NK-92 (cell line): ENCODE measurements around the gene PROP1.
"Not testable (repeated sequence)": the region's sequence is repeated elsewhere in the genome, so short reads cannot be mapped to it uniquely, and the experiment has no call there.

Experiments
- DNase-seq: peaks from one replicate; lab custom pipeline; 2025; ENCODE audit not compliant: unreplicated experiment; lab: John Stamatoyannopoulos, UW

Gene PROP1

GRCh38 chr5:177982956-177983355 is 13.1 kb downstream of the PROP1 start:
- DNase-seq, result no peak

- DNase-seq, result no peak
These were observed 13.8 kb downstream of the PROP1 start for GRCh38 chr5:177982072-177982727.

- DNase-seq, result no peak
These were observed 14.6 kb downstream of the PROP1 start for GRCh38 chr5:177981296-177982071.

- no peak for DNase-seq
These were observed 15.3 kb downstream of the PROP1 start for GRCh38 chr5:177980743-177981151.

GRCh38 chr5:177977600-177977999 is 18.4 kb downstream of the PROP1 start:
- not testable (repeated sequence) for DNase-seq

GRCh38 chr5:177973066-177973635 is 22.9 kb downstream of the PROP1 start:
- no peak for DNase-seq

- DNase-seq, result no peak
These were observed 23.4 kb downstream of the PROP1 start for GRCh38 chr5:177972613-177973012.

- not testable (repeated sequence) for DNase-seq
These were observed 24.0 kb downstream of the PROP1 start for GRCh38 chr5:177972014-177972413.

- no peak for DNase-seq
These were observed 27.3 kb downstream of the PROP1 start for GRCh38 chr5:177968661-177969211.

GRCh38 chr5:177967221-177967887 is 28.7 kb downstream of the PROP1 start:
- DNase-seq, result no peak

GRCh38 chr5:177966839-177967166 is 29.2 kb downstream of the PROP1 start:
- DNase-seq, result no peak

GRCh38 chr5:177966009-177966838 is 29.8 kb downstream of the PROP1 start:
- no peak for DNase-seq

- DNase-seq, result no peak
These were observed 31.6 kb downstream of the PROP1 start for GRCh38 chr5:177964471-177964870.

- DNase-seq, result no peak
These were observed 32.1 kb downstream of the PROP1 start for GRCh38 chr5:177963966-177964365.

- DNase-seq, result no peak
These were observed 36.7 kb downstream of the PROP1 start for GRCh38 chr5:177959315-177959714.

- DNase-seq, result no peak
These were observed 37.3 kb downstream of the PROP1 start for GRCh38 chr5:177958696-177959095.

- DNase-seq, result no peak
These were observed 38.8 kb downstream of the PROP1 start for GRCh38 chr5:177957241-177957640.

- DNase-seq, result not testable (repeated sequence)
These were observed 42.9 kb downstream of the PROP1 start for GRCh38 chr5:177953101-177953500.

GRCh38 chr5:177949656-177950055 is 46.4 kb downstream of the PROP1 start:
- DNase-seq, result not testable (repeated sequence)

GRCh38 chr5:177949065-177949464 is 47.0 kb downstream of the PROP1 start:
- DNase-seq, result not testable (repeated sequence)

GRCh38 chr5:177947912-177948311 is 48.1 kb downstream of the PROP1 start:
- DNase-seq, result not testable (repeated sequence)
